A673 (cell line): ENCODE results near the gene L3MBTL1. TPM values are rescaled to one million over a fixed set of nuclear protein-coding genes. Genes with fewer than 3 reads are reported as not detected.

Experiments used
- BruUV-seq: library from RNA; stranded (reverse); fragments of 400-500 nt; replicated peaks from 2 replicates; lab custom pipeline; 2021; lab: Mats Ljungman, UMichigan
- CTCF ChIA-PET: fragments of 300-600 bp; sonication (Branson Sonifier 250); formaldehyde crosslinking; loops from one replicate; lab custom pipeline; 2022; ENCODE audit warnings: antibody characterized with exemption; lab: Charles Lee
- POLR2A ChIA-PET: fragments of 300-600 bp; sonication (Branson Sonifier 250); formaldehyde crosslinking; loops from one replicate; lab custom pipeline; 2022; ENCODE audit warnings: antibody characterized with exemption; ENCODE audit not compliant: low non-redundant PET; lab: Charles Lee
- DNase-seq: peaks from one replicate; pipeline ENCODE4 v3.0.0-alpha.2; 2015; ENCODE audit warnings: low spot score
- H3K27ac ChIP-seq: fragments of 200-600 bp; sonication (generic); 2 replicates; pipeline ENCODE4 v1.5.1; 2016; ENCODE audit warnings: mixed run types, low read depth, mild to moderate bottlenecking, mixed read lengths, antibody characterized with exemption, low read length; ENCODE audit not compliant: poor library complexity, severe bottlenecking
- H3K27me3 ChIP-seq: fragments of 200-600 bp; sonication (generic); replicated peaks from 2 replicates; pipeline ENCODE4 v1.6.1; 2017; ENCODE audit warnings: mixed run types, low read depth, mild to moderate bottlenecking, mixed read lengths, antibody characterized with exemption, low read length; ENCODE audit not compliant: insufficient read depth, poor library complexity
- H3K36me3 ChIP-seq: fragments of 200-600 bp; sonication (generic); 2 replicates; pipeline ENCODE4 v1.6.1; 2016; ENCODE audit warnings: mixed run types, mild to moderate bottlenecking, mixed read lengths, antibody characterized with exemption, low read length; ENCODE audit not compliant: insufficient read depth, poor library complexity, severe bottlenecking
- H3K4me1 ChIP-seq: fragments of 200-600 bp; sonication (generic); 2 replicates; pipeline ENCODE4 v1.6.1; 2017; ENCODE audit warnings: mixed run types, mild to moderate bottlenecking, mixed read lengths, antibody characterized with exemption, low read length; ENCODE audit not compliant: insufficient read depth, poor library complexity, severe bottlenecking
- H3K4me3 ChIP-seq: fragments of 200-600 bp; sonication (generic); 2 replicates; pipeline ENCODE4 v1.5.1; 2016; ENCODE audit warnings: low read depth, mixed run types, mild to moderate bottlenecking, mixed read lengths, low read length; ENCODE audit not compliant: poor library complexity, severe bottlenecking
- H3K9me3 ChIP-seq: fragments of 200-600 bp; sonication (generic); 2 replicates; pipeline ENCODE4 v1.6.1; 2016; ENCODE audit warnings: mixed run types, low read depth, mild to moderate bottlenecking, mixed read lengths, antibody characterized with exemption, low read length; ENCODE audit not compliant: poor library complexity, severe bottlenecking
- EZH2 ChIP-seq: fragments of 200-600 bp; sonication (generic); IDR thresholded peaks from 2 replicates; pipeline ENCODE4 v1.6.1; 2017; ENCODE audit warnings: borderline replicate concordance, low read depth, mild to moderate bottlenecking, mixed read lengths, antibody characterized with exemption, low read length; ENCODE audit not compliant: poor library complexity, severe bottlenecking
- intact Hi-C: fragments of 100-400 bp; cut with micrococcal nuclease; formaldehyde crosslinking; loops from one replicate; pipeline ENCODE4 v1.10.0; 2022; ENCODE audit not compliant: unreplicated experiment
- total RNA-seq: library from RNA; stranded (reverse); gene quantifications from 2 replicates; pipeline ENCODE4 v1.2.3, GENCODE V29; 2021
- TF ChIP-seq, protein P1 (sequence below): fragments of 300-800, 200-600 bp; sonication (generic); conservative IDR thresholded peaks from 2 replicates; pipeline ENCODE4 v1.5.1; 2017; ENCODE audit warnings: low read depth, mild to moderate bottlenecking, antibody characterized with exemption, low read length, moderate library complexity, mixed read lengths

Gene L3MBTL1
- total RNA-seq, 1 experiment from 2014 or later, result 8.1 TPM

DNA sequence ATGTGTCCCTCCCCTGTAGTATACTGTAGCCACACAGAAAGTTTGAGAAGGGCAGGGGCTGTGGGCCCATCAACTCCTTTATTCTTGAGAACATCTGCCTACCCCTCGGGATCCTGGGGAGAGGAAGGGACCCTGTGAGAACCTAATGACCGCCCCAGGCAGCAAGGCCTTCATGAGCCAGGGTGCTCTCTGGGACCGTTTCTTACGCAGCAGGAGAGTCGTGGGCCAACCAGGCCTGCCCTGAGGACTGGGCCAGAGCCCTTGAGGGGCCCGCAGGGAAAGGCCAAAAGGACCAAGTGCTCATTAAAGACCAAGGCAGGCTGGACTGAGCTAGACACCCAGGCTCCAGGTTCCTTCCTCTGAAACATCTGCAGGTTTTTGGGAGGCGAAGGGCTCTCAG, 56.5 kb downstream of the L3MBTL1 start:
- CTCF ChIA-PET, result no interaction called here
- Histone ChIP-seq H3K27me3 (no peaks in the 10 kb centered on the region), H3K27ac (no peak overlapping the region), H3K4me1 (no peaks in the 10 kb centered on the region), H3K36me3 (no peaks in the 10 kb centered on the region), H3K4me3 (no peak overlapping the region), H3K9me3 (no peaks in the 10 kb centered on the region)
- no peak for DNase-seq
- no peak for TF ChIP-seq EZH2
- TF ChIP-seq, protein P1, sequence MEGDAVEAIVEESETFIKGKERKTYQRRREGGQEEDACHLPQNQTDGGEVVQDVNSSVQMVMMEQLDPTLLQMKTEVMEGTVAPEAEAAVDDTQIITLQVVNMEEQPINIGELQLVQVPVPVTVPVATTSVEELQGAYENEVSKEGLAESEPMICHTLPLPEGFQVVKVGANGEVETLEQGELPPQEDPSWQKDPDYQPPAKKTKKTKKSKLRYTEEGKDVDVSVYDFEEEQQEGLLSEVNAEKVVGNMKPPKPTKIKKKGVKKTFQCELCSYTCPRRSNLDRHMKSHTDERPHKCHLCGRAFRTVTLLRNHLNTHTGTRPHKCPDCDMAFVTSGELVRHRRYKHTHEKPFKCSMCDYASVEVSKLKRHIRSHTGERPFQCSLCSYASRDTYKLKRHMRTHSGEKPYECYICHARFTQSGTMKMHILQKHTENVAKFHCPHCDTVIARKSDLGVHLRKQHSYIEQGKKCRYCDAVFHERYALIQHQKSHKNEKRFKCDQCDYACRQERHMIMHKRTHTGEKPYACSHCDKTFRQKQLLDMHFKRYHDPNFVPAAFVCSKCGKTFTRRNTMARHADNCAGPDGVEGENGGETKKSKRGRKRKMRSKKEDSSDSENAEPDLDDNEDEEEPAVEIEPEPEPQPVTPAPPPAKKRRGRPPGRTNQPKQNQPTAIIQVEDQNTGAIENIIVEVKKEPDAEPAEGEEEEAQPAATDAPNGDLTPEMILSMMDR, result no peak
- intact Hi-C loops, result no loop called here
- POLR2A ChIA-PET, result no interaction called here
- BruUV-seq, result no TSS peak

- no peaks in the 10 kb centered on the region for H3K4me1 ChIP-seq
These were observed 57.0 kb downstream of the L3MBTL1 start for GRCh38 chr20:43564455-43564854.

GRCh38 chr20:43564993-43565757, 57.7 kb downstream of the L3MBTL1 start:
- intact Hi-C loops, result no loop called here
- no TSS peak for BruUV-seq
- CTCF ChIA-PET, result no interaction called here

More at GRCh38 chr20:43564455-43564854, 57.0 kb downstream of the L3MBTL1 start:
- Histone ChIP-seq H3K36me3 (no peaks in the 10 kb centered on the region), H3K27ac (no peak overlapping the region), H3K4me3 (no peak overlapping the region), H3K27me3 (no peaks in the 10 kb centered on the region), H3K9me3 (no peaks in the 10 kb centered on the region)
- TF ChIP-seq, protein P1, result no peak
- TF ChIP-seq EZH2, result no peak
- ChIA-PET POLR2A (no interaction called here), CTCF (no interaction called here)
- no peak for DNase-seq
- BruUV-seq, result no TSS peak
- intact Hi-C loops, result no loop called here

More at GRCh38 chr20:43564993-43565757, 57.7 kb downstream of the L3MBTL1 start:
- Histone ChIP-seq H3K27ac (no peak overlapping the region), H3K36me3 (no peaks in the 10 kb centered on the region), H3K4me3 (no peak overlapping the region), H3K9me3 (no peaks in the 10 kb centered on the region), H3K27me3 (no peaks in the 10 kb centered on the region), H3K4me1 (no peaks in the 10 kb centered on the region)
- POLR2A ChIA-PET, result no interaction called here
- TF ChIP-seq EZH2, result no peak
- TF ChIP-seq, protein P1, result no peak
- DNase-seq, result no peak
